HG02884 (cell line): ENCODE data around the gene PCNT.
A peak's percentile ranks its signal among the peaks of the same experiment; 100 is the strongest.
"Not testable (repeated sequence)": the region's sequence is repeated elsewhere in the genome, so short reads cannot be mapped to it uniquely, and the experiment has no call there.

Experiments
- ATAC-seq: cut with Tn5 transposase; IDR thresholded peaks from one replicate; pipeline ENCODE4 v1.9.1; 2021; ENCODE audit warnings: mild to moderate bottlenecking, moderate library complexity; ENCODE audit not compliant: unreplicated experiment

Gene PCNT

DNA sequence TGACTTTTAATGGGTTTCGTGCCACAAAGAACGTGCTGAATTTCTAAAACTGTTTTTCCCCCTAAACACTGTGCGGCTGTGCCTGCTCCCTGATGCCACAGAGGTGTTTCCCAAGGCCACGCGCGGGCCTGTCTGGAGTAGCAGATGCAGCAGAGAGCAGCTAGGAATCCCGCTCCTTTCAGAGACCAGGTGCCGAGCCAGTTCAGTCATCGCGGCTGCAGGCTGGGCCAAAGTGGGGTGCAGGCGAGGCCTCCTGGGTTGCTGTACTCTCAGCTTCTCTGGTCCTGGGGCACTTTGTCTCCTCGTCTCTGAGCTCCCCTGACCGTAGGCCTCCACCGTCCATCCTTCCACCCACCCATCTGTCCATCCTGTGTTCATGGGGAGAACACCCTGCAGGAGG lies 117.4 kb downstream of the PCNT start:
- ATAC-seq, result no peak

DNA sequence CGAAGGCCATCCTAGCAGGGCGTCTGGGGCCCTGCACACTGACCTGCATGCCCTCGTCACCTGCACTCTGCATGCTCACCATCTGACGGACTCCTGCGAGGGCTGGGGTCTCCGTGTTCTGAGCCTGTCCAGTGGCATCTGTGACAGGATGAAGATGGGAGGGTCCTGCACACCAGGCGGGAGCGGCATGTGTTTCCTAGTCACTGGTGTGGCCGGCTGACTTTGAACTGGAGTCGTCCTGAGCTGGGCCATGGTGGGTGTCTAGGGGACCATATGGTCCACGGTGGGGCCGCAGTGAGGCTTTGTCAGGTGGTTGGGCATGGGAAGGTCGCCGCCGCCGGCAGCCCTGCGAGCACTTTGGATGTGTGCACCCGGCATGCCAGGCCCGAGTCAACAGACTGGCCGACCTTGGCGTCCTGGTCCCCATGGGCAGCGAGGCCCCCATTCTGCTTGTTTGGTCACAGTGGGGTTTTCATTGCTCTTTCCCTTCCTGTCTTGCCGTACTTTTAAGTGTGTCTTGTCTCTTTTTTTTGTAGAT lies 118.1 kb downstream of the PCNT start:
- no peak for ATAC-seq

DNA sequence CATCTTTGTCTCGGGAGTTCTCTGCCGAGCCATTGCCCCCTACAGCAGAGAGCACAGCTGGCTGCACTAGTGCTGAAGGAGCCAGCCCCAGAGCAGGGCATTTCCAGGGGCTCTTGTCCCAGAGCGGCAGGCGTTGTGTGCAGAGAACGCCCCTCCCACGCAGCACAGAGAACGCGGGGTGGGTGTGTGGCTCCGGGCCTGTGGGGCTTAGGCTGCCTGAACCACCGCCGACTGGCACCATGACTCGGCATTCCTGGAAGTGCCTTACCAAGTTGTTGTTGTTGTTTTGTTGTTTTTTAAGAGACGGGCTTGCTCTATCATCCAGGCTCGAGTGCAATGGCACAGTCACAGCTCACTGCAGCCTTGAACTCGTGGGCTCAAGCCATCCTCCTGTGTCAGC lies 119.0 kb downstream of the PCNT start:
- ATAC-seq, result no peak

DNA sequence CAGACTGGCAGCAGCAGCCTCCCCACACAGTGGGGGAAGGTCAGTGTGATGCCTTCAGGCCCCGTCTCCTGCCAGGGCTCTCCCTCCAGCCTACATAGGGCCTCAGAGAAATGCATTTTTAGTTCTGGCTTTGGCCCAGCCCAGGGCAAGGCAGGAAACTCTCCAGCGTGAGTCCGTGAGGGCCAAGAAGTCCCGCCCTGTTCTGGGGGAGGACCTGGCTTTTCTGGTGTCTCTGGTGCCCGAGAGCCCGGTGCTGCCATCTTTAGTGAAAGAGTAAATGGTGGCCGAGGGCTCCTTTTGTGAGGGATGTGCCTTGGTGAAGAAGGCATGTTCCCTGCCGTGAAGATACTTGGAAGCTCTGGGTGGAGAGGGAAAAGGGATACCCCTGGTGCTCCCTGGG lies 120.0 kb downstream of the PCNT start:
- ATAC-seq, result no peak

DNA sequence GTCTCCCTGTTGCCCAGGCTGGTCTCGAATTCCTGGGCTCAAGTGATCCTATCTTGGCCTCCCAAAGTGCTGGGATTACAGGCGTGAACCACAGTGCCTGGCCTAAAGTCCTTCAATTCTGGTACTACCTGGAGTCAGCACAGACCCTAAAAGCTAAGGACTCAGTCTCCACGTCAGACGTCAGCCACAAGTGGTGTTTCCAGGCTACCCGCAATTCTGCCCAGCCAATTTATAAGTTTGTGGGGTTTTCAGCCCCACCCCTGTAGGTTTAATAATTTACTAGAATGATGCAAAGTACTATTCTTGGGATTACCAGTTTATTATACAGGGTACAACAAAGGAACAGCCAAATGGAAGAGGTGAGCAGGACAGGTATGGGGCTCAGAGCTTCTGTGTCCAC lies 124.2 kb downstream of the PCNT start:
- no peak for ATAC-seq

DNA sequence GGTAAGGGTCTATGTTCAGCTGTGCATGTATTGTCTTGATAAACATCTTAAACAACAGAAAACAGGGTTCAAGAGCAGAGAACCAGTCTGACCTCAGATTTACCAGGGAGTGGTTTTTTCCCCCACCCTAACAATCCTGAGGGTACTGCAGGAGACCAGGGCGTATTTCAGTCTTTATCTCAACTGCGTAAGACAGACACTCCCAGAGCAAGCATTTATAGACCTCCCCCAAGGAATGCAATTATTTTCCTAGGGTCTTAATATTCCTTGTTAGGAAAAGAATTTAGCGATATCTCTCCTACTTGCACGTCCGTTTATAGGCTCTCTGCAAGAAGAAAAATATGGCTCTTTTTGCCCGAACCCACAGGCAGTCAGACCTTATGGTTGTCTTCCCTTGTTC lies 124.9 kb downstream of the PCNT start:
- ATAC-seq, result not testable (repeated sequence)

DNA sequence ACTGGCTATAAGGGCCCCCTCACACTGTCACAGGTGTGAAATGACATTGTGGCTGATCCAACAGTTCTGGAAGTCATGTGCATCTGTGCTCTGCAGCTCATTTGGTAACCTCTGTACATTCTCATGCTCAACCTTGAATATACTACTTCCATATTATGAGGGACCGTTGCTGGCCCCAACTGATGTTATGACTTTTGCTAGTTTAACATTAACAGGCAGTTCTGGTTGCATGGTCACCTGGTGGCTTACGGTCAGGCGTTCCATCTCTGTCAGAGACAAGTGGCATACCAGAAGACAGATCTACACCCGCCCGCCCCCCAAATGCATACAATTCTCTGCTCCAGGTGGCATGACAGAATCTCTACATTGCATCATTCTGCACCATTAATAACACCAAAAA lies 128.8 kb downstream of the PCNT start:
- no peak for ATAC-seq

DNA sequence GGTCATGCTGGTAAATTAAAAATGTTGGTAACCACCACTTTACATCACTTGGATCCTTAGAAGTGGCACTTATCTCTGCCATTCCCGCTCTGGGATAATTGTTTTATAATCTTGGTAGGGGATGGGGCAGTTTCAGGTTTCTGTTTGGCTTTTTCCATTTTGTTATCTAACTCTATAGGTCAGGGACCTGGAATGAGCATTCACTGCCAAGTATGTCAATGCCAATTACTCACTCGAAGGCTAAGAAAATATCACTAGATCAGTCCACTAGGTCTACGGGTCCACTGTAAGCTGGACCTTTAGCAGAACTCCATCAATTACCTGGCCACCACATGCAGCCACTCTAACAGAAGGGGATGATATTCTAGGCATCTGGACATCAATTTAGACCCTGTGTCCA lies 130.2 kb downstream of the PCNT start:
- no peak for ATAC-seq

DNA sequence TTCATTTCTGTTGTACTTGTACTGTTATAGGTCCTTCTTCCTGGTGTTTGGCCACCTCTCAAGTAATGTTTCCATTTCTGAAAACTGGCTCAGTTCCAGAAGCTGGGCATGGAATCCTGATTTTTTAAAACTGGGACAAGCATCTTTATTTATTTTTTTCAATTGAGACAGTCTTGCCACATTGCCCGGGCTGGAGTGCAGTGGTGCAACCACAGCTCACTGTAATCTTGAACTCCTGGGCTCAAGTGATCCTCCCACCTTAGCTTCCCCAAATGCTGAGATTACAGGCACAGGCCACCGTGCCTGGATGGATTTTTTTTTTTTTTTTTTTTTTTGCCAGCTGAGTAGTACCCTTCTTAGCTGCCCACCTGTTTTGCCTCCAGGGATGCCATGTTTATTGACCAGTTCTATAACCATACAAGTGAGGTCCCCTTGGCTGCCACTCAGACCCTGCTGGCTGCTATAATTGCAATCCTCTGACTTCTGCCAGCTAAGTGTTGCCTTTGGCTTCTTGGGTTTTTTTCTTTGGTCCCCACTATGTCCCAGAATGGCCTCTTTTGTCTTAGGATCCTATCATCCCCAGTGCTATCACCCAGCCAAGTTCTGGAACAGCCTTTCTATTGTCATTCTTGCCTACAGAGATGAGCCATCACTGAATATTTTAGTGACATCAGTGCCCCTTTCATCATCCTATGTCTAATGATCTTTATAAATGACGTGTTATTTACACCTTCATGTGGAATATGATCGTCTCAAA lies 130.9 kb downstream of the PCNT start:
- no peak for ATAC-seq

DNA sequence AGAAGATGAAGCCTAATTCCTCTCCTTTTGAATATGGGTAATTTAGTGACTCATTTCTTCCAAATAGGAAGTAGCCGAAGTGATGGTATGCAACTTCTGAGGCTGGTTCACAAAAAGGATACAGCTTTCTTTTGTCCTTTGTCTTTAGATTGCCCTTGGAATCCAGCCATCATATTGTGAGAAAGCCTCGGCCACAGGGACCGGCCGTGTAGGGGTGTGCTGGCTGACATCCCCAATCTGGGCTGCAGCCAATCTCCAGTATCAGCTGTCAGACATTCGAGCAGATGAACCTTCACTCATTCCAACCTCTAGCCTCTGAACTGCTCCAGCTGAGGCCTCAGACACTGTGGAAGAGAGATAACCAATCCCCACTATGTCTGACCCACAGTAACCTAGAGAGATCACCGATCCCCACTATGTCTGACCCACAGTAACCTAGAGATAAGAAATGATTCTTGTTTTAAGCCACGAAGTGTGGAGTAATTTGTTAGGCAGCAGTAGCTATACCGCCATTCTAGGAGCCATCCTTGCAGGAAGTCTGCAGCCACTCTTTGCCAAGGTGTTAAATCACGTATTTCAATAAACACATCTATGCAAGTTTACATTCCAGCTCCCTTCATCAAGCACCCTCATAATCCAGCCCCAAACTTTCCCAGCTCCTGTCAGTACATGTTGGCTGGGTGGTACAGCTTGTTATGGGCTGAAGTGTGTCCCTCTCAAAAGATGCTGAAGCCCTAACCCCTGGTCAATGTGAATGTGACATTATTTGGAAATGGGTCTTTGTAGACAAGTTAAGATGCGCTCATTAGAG lies 131.8 kb downstream of the PCNT start:
- ATAC-seq, result no peak

DNA sequence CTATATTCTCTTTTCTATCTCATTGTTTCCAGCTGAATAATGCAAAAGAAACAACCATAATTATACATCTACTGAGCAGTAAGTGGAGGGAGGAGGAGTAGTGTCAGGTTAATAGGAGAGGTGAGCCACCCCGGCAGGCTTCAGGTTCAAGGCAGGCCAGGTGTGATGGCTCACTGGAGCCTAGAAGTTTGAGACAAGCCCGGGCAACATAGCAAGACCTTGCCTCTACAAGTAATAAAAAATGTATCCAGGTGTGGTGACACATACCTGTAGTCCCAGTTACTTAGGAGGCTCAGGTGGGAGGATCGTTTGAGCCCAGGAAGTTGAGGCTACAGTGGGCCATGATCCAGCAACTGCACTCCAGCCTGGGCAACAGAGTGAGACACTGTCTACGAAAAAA lies 132.8 kb downstream of the PCNT start:
- no peak for ATAC-seq

DNA sequence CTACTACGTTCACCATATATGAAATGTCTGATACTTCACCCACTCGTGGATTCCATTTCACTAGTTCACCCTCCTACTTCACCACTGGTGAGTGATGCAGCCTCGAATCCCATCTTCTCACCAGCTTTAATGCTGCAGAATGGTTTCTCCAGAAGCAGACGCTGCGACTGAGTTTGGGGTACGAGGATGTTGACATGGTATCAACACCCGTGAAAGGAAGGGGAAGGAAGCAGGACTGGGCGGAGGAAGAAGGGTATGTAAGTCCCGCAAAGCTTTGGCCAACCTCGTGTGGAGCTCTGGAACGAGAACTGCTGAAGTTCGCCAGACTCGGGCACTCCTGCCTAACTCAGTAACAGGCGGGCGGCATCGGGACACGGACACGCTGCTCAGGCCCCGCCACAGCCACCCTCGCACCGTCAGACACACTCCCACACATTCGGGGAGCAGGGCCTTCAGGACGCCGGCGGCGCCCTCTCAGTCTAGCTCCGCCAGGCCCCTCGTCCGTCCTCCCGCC lies 133.9 kb downstream of the PCNT start:
- ATAC-seq, result peak; percentile 13

DNA sequence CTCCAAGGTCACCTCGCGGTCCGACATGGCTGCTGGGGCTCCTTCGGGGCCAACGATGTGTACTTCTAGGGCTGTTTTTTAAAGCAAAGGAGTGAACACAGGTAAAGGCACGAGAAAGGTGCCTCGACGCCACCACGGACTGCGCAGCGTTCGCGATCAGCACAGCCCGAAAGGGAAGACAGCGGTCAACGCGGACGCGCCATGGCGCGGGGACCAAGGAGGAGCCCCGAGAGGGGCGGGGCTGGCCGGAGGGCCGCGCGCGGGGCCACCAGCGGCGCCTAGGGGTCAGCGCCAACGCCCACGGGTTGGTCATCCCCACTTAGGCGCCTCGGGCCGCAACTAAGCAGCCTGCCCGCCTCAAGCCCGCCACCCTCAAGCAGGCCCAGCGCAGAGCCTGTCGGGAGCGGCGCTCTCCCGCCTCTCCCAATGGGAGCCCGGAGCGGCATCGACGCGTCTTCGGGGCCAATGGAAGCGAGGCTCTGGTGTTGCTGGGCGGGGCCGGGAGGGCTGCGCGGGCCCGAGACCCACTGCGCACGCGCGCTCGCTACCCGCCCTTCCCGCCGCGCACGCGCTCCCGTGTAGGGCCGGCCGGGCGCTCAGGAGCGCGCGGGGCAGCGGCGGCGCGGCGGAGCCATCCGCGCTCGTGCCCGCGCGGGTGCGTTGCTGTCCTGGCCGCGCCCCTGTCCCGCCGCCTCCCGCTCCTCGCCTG lies 134.5 kb downstream of the PCNT start, which contains the start of gene DIP2A:
Gene DIP2A (plus strand): TSS at position 577 of the 709 bp plus-strand sequence. CDS start 241 bp downstream, outside the sequence.
- peak; percentile 92 for ATAC-seq

DNA sequence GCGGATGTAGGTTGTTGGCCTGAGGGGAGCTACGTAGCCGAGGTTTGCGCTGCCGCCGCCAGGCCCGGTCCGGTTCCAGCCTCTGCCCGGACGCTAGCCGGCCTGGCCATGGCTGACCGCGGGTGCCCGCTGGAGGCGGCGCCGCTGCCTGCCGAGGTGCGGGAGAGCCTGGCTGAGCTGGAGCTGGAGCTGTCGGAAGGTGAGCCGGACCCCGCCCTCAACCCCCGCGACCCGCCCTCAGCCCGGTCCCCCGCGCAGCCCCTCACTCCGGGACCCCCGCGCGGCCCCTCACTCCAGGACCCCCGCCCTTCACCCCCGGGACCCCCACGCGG lies 135.0 kb downstream of the PCNT start:
- ATAC-seq, result no peak

DNA sequence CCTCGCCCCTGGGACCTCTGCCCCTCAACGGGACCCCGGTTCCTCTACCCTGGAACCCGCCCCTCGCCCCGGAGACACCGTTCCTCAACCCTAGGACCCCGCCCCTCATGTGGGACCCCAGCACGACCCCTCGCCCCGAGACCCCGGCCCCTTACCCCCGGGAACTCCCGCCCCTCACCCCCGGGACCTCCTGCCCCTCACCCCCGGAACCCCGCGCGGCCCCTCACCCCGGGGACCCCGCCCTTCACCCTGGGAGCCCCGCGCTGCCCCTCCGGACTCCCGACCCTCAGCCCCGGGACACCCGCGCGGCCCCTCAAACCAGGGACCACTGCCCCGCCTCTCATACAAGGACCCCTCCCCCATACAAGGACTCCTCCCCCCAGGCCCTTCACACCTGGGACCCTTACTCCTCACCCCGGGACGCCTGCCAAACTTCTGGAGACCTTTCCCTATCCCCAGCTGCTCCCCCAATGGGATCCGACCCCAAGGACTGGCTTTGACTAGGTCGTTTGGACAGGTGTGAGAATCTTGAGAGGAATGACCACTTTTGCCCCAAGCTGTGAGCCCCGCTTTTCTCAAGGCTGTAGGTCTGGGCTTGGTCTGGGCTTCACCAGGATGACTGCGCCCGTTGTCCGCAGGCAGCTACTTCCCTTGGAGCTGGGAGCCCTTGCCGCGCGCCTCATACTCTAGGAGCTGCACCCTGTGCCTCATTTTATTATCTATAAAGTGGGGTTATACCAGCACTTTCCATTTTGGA lies 135.6 kb downstream of the PCNT start:
- no peak for ATAC-seq

DNA sequence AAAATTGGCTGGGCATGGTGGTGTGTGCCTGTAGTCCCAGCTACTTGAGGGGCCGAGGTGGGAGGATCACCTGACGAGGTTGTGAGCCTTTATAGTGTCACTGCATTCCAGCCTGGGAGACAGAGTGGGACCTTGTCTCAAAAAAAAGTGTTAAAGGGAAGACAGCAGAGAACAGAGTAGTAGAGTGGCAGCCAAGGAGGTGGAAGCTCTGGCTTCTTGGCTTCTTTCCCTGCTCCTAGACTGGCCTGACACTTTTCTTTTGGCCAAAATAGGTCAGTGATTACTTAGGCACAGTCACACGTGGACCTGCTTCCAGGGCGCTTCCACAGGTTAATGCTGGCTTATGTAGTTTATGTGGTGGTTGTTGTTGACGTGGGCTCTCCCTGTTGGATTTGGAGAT lies 138.0 kb downstream of the PCNT start:
- no peak for ATAC-seq

DNA sequence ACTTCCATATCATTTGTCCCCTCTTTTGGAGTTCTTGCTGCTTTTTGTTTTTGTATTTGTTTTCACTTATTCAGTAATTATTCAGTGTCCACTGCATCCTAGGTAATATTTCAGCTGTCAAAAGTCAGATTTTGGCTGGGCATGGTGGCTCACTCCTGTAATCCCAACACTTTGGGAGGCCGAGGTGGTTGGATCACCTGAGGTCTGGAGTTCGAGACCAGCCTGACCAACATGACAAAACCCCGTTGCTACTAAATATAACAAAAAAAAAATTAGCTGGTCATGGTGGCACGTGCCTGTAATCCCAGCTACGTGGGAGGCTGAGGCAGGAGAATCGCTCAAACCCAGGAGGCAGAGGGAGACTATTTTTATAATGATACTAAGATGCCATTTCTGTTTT lies 141.2 kb downstream of the PCNT start:
- not testable (repeated sequence) for ATAC-seq

DNA sequence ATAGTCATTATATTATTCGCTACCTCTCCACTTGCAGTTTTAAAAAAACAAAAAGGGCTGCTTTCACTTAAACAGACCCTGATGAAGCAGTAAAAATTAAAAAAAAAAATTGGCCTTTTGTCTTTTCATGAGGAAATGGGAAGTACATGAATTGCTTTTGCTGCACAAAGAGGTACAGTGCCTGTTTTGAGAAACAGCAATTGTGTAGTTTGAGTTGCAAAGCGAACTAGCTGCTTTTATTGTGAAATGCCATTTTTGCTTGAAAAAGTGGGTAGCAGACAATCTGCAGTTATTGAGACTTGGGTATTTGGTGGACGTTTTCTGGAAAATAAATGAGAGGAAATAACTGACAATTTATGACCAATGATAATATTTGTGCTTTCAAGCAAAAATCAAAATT lies 141.7 kb downstream of the PCNT start:
- no peak for ATAC-seq

DNA sequence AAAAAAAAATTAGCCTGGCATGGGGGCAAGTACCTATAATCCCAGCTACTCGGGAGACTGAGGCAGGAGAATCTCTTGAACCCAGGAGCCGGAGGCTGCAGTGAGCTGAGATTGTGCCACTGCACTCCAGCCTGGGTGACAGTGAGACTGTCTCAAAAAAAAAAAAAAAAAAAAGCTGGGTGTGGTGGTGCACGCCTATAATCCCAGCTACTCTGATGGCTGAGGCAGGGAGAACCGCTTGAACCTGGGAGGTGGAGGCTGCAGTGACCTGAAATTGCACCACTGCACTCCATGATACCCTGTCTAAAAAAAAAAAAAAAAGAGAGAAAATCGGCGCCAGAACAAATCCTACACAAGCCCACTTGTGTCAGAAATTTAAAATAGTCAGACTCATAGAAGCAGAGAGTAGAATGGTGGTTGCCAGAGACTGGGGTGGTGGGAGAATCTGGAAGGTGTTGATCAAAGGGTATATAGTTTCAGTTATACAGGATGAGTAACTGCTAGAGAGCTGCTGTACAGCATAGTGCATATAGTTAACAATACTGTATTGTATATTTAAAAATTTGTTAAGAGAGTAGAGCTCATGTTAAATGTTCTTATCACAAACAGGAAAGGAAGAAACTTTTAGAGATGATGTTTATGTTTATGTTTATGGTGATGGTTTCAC lies 144.3 kb downstream of the PCNT start:
- no peak for ATAC-seq

DNA sequence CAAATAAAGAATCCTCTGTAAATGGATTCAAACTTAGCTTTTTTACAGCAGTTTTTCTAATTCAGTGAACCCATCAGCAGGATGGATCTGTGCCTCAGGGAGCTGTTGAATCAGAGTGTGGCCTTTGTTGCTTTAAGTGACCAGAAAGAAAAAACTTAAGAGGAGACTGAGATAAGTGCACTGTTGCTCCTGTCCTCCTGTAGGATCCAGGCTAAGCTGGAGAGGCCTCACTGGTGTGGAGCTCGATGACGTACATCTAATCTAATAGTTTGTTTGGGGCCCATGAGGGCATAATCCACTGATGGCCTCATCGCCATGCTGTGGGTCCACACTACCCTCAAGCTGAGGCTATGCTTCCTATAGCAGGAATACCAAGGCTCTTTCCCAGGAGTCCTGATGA lies 145.3 kb downstream of the PCNT start:
- ATAC-seq, result no peak
